HepG2 (cell line): ENCODE data around the gene ZNF8. TPM values are rescaled to one million over a fixed set of nuclear protein-coding genes. Genes with fewer than 3 reads are reported as not detected.

Experiments used
- ARID2 ChIP-seq: sonication (generic); formaldehyde crosslinking; IDR thresholded peaks from 2 replicates; pipeline ENCODE4 v1.8.1; 2022; ENCODE audit warnings: mild to moderate bottlenecking, missing genetic modification reagents, borderline replicate concordance
- ATF3 ChIP-seq: sonication (generic); formaldehyde crosslinking; IDR thresholded peaks from 2 replicates; pipeline ENCODE4 v1.4.0; 2020; ENCODE audit warnings: missing genetic modification reagents
- CREBL2 ChIP-seq: sonication (generic); formaldehyde crosslinking; IDR thresholded peaks from 2 replicates; pipeline ENCODE4 v1.8.1; 2023; ENCODE audit warnings: missing genetic modification reagents, mild to moderate bottlenecking, borderline replicate concordance
- DNMT1 ChIP-seq: sonication (generic); formaldehyde crosslinking; IDR thresholded peaks from 2 replicates; pipeline ENCODE4 v1.5.1; 2020; ENCODE audit warnings: mild to moderate bottlenecking, missing genetic modification reagents
- EED ChIP-seq: sonication (generic); formaldehyde crosslinking; IDR thresholded peaks from 2 replicates; pipeline ENCODE4 v1.5.0; 2020; ENCODE audit warnings: mild to moderate bottlenecking, missing genetic modification reagents
- IRF2 ChIP-seq: IDR thresholded peaks from 2 replicates; pipeline ENCODE4 v1.6.1; 2018; ENCODE audit warnings: missing genetic modification reagents, missing compliant biosample characterization
- MEIS2 ChIP-seq: sonication (generic); formaldehyde crosslinking; IDR thresholded peaks from 2 replicates; pipeline ENCODE4 v1.9.0; 2021; ENCODE audit warnings: mild to moderate bottlenecking, missing genetic modification reagents
- NCOA2 ChIP-seq: sonication (generic); formaldehyde crosslinking; IDR thresholded peaks from 2 replicates; pipeline ENCODE4 v1.8.0; 2022; ENCODE audit warnings: inconsistent platforms
- SAFB2 ChIP-seq: sonication (generic); formaldehyde crosslinking; IDR thresholded peaks from 2 replicates; pipeline ENCODE4 v1.5.1; 2020; ENCODE audit warnings: missing genetic modification reagents, low read depth, mild to moderate bottlenecking, borderline replicate concordance
- SIN3B ChIP-seq: fragments of 150-350 bp; IDR thresholded peaks from 2 replicates; pipeline ENCODE4 v1.6.1; 2014; ENCODE audit warnings: low read length
- SMAD3 ChIP-seq: sonication (generic); formaldehyde crosslinking; IDR thresholded peaks from 2 replicates; pipeline ENCODE4 v1.4.0; 2020; ENCODE audit warnings: missing genetic modification reagents
- SUZ12 ChIP-seq: fragments of 150-350 bp; IDR thresholded peaks from 2 replicates; pipeline ENCODE4 v1.6.1; 2014; ENCODE audit warnings: low read depth, low read length
- USF2 ChIP-seq, 2 experiments: sonication (generic) in 1 of 2; formaldehyde crosslinking in 1 of 2; IDR thresholded peaks; 2 replicates each; pipeline versions ENCODE4 v1.5.1 to v1.6.1; 2011 to 2020; ENCODE audit warnings: borderline replicate concordance in 1 of 2, low read depth in 1 of 2, low read length in 1 of 2, mild to moderate bottlenecking in 1 of 2, missing genetic modification reagents in 1 of 2, moderate library complexity in 1 of 2
- WIZ ChIP-seq: sonication (generic); formaldehyde crosslinking; IDR thresholded peaks from 2 replicates; pipeline ENCODE4 v1.5.1; 2020; ENCODE audit warnings: mild to moderate bottlenecking, missing genetic modification reagents
- YY1 ChIP-seq: IDR thresholded peaks from 2 replicates; pipeline ENCODE4 v1.6.1; 2011; ENCODE audit warnings: low read length, low read depth, moderate library complexity, mild to moderate bottlenecking; ENCODE audit not compliant: insufficient read depth, insufficient replicate concordance
- ZMYM2 ChIP-seq: sonication (generic); formaldehyde crosslinking; IDR thresholded peaks from 2 replicates; pipeline ENCODE4 v1.8.0; 2022; ENCODE audit warnings: mild to moderate bottlenecking, missing genetic modification reagents
- ZMYM3 ChIP-seq: sonication (generic); formaldehyde crosslinking; IDR thresholded peaks from 2 replicates; pipeline ENCODE4 v1.5.1; 2020; ENCODE audit warnings: mild to moderate bottlenecking, missing genetic modification reagents
- ZNF142 ChIP-seq: sonication (generic); formaldehyde crosslinking; IDR thresholded peaks from 2 replicates; pipeline ENCODE4 v1.4.0; 2020; ENCODE audit warnings: missing genetic modification reagents
- ZNF292 ChIP-seq: sonication (generic); formaldehyde crosslinking; IDR thresholded peaks from 2 replicates; pipeline ENCODE4 v1.8.1; 2022; ENCODE audit warnings: mild to moderate bottlenecking, low read depth, missing genetic modification reagents, borderline replicate concordance
- ZNF33B ChIP-seq: sonication (generic); formaldehyde crosslinking; IDR thresholded peaks from 2 replicates; pipeline ENCODE4 v1.5.1; 2020; ENCODE audit warnings: mild to moderate bottlenecking, missing genetic modification reagents
- ZNF367 ChIP-seq: sonication (generic); formaldehyde crosslinking; IDR thresholded peaks from 2 replicates; pipeline ENCODE4 v1.4.0; 2020; ENCODE audit warnings: missing genetic modification reagents, borderline replicate concordance
- ZNF496 ChIP-seq: sonication (generic); formaldehyde crosslinking; IDR thresholded peaks from 2 replicates; pipeline ENCODE4 v1.8.1; 2023; ENCODE audit warnings: mild to moderate bottlenecking, moderate library complexity, missing genetic modification reagents; ENCODE audit not compliant: insufficient replicate concordance
- ZNF567 ChIP-seq: sonication (generic); formaldehyde crosslinking; IDR thresholded peaks from 2 replicates; pipeline ENCODE4 v1.8.1; 2023; ENCODE audit warnings: mild to moderate bottlenecking, missing genetic modification reagents, borderline replicate concordance
- polyA plus RNA-seq, 8 experiments: library from polyadenylated mRNA; depleted of rRNA in 3 of 8; stranded (reverse) in 7 of 8; unstranded in 1 of 8; fragments of >200 nt; fragmentation: Illumina TruSeq in 4 of 8; extraction: Trizol in 4 of 8; gene quantifications; 2 replicates each; pipeline versions ENCODE4 v1.2.1 to v1.2.3, GENCODE V29; 2011 to 2016; ENCODE audit warnings: low read depth in 4 of 8, missing spikeins in 1 of 8, mixed read lengths in 1 of 8; ENCODE audit not compliant: insufficient read depth in 1 of 8
- total RNA-seq, 5 experiments: library from RNA; depleted of rRNA; stranded (reverse); fragments of >200 nt; fragmentation: Illumina TruSeq; extraction: Trizol; gene quantifications; 2 replicates each; pipeline ENCODE4 v1.2.3, GENCODE V29; 2016; ENCODE audit warnings: low read depth in 1 of 5

The ZNF8 gene
- total and polyA plus RNA-seq, 2 of the 13 experiments (the other 11 are each of a cell fraction or from before 2014, with no cell fraction given) = 3.1 to 3.3 TPM

- TF ChIP-seq MEIS2 (CRISPR knock-in tag) (no peak), ZMYM2 (CRISPR knock-in tag) (no peak), ZNF292 (CRISPR knock-in tag) (0 out of 2 replicates have a peak, but pooled peaks have one; percentile 46), CREBL2 (CRISPR knock-in tag) (no peak), YY1 (no peak), IRF2 (CRISPR knock-in tag) (no peak), ZNF142 (CRISPR knock-in tag) (no peak), ZMYM3 (CRISPR knock-in tag) (peak; percentile 16; the same call in 1 of the 2 replicates), ATF3 (no peak), WIZ (CRISPR knock-in tag) (no peak), SMAD3 (CRISPR knock-in tag) (no peak), EED (CRISPR knock-in tag) (no peak), ZNF33B (CRISPR knock-in tag) (no peak), ZNF567 (CRISPR knock-in tag) (peak; percentile 53; the same call in 1 of the 2 replicates), ZNF496 (CRISPR knock-in tag) (no peak), DNMT1 (CRISPR knock-in tag) (no peak), SAFB2 (CRISPR knock-in tag) (no peak), NCOA2 (CRISPR knock-in tag) (no peak), ZNF367 (CRISPR knock-in tag) (no peak), SIN3B (no peak), ARID2 (0 out of 2 replicates have a peak, but pooled peaks have one; percentile 75), SUZ12 (no peak), USF2 (IDR thresholded peaks at IDR 0.05; ENCODE audit: low read depth, low read length) (no peak), USF2 (CRISPR knock-in tag; IDR thresholded peaks at IDR 0.05; ENCODE audit: borderline replicate concordance) (no peak)
Observed at GRCh38 chr19:58326501-58326913, 47.8 kb downstream of the ZNF8 start (continued).
